ENCODE data around the gene ABHD16B. TPM values are rescaled to one million over a fixed set of nuclear protein-coding genes. Genes with fewer than 3 reads are reported as not detected.

ABHD16B gene
- total and polyA plus RNA-seq, 4 experiments from 2014 or later, result not detected

GRCh38 chr20:63893999-63894357 lies 32.7 kb downstream of the ABHD16B start:
- H3K4me1 Mint-ChIP-seq, result peaks cover 24 to 43% (median 35%) of the 10 kb centered on the region in 4 donors
- intact Hi-C loops (cut with micrococcal nuclease), result no loop called here
- peak overlapping the region; percentile 82 to 87 (median 84) for H3K4me3 Mint-ChIP-seq
- Histone ChIP-seq H3K27me3 (ENCODE audit: insufficient read depth, low read length) (no peaks in the 10 kb centered on the region), H3K4me3 (ENCODE audit: low read length in 2 of 2) (no peak overlapping the region), H3K9me3 (ENCODE audit: control insufficient read depth in 1 of 2, low read length in 2 of 2) (no peaks in the 10 kb centered on the region), H3K27ac (ENCODE audit: low read depth, low read length) (peak overlapping the region; percentile 28), H3K4me1 (ENCODE audit: insufficient read depth, low read length) (peaks cover 39% of the 10 kb centered on the region), H3K36me3 (ENCODE audit: insufficient read depth, low read length) (peaks cover 14% of the 10 kb centered on the region)
- no peak for DNase-seq
- peak overlapping the region; percentile 59 to 91 (median 86) for H3K27ac Mint-ChIP-seq
- peaks cover 14 to 44% of the 10 kb centered on the region in 2 donors for H3K36me3 Mint-ChIP-seq
- POLR2A ChIA-PET (ENCODE audit: partially characterized antibody), result interaction anchor here (0.7 to 1.2 kb wide), 6 partner anchors 18 to 356 kb away, joined by 3 to 7 read pairs (median 4); partner anchors contain the start of genes ARFRP1, PRPF6, PTK6 and TPD52L2
- CTCF ChIA-PET (ENCODE audit: partially characterized antibody), result interaction anchor here (0.7 kb wide), 1 partner anchor 36 kb away, joined by 4 read pairs; no protein-coding TSS in a partner anchor
- peaks cover 0 to 2% (median 0%) of the 10 kb centered on the region in 8 donors for H3K9me3 Mint-ChIP-seq
- H3K27me3 Mint-ChIP-seq, result no peaks in the 10 kb centered on the region

- H3K4me3 ChIP-seq (ENCODE audit: low read length in 2 of 2), result peak within 1 kb of the TSS; percentile 68 to 81
- H3K27me3 ChIP-seq (ENCODE audit: insufficient read depth, low read length), result no peaks in the 10 kb centered on the region
- H3K27ac Mint-ChIP-seq, result peak within 1 kb of the TSS; percentile 93 to 99 (median 97)
- peaks cover 8% of the 10 kb centered on the region for H3K36me3 ChIP-seq (ENCODE audit: insufficient read depth, low read length)
- H3K4me1 Mint-ChIP-seq, result peaks cover 28 to 48% (median 40%) of the 10 kb centered on the region in 4 donors
- H3K9me3 ChIP-seq (ENCODE audit: control insufficient read depth in 1 of 2, low read length in 2 of 2), result no peaks in the 10 kb centered on the region
- peak within 1 kb of the TSS; percentile 92 to 99 (median 94) for H3K4me3 Mint-ChIP-seq
- peaks cover 0 to 2% (median 0%) of the 10 kb centered on the region in 8 donors for H3K9me3 Mint-ChIP-seq
- H3K27ac ChIP-seq (ENCODE audit: low read depth, low read length), result peak within 1 kb of the TSS; percentile 66
- peak; percentile 95 to 98 (median 98) for DNase-seq
- H3K36me3 Mint-ChIP-seq, result peaks cover 12 to 38% of the 10 kb centered on the region in 2 donors
- H3K27me3 Mint-ChIP-seq, result no peaks in the 10 kb centered on the region
- intact Hi-C loops (cut with micrococcal nuclease), result loop anchor here (1.0 to 5.0 kb wide), 3 partner anchors 29 to 143 kb away; partner anchors contain the start of genes C20orf204, TPD52L2 and UCKL1
- ChIA-PET POLR2A (ENCODE audit: partially characterized antibody) (interaction anchor here (0.7 to 3.7 kb wide), 6 partner anchors 19 to 357 kb away, joined by 3 to 31 read pairs (median 4); partner anchors contain the start of genes PRPF6, PTK6, TPD52L2 and UCKL1), CTCF (ENCODE audit: partially characterized antibody) (interaction anchor here (0.7 kb wide), 1 partner anchor 36 kb away, joined by 4 read pairs; no protein-coding TSS in a partner anchor)
- H3K4me1 ChIP-seq (ENCODE audit: insufficient read depth, low read length), result peaks cover 45% of the 10 kb centered on the region
Observed at GRCh38 chr20:63894358-63895201, 33.3 kb downstream of the ABHD16B start, which contains the start of gene DNAJC5. DNAJC5 (plus strand) TSS chr20:63895126; CDS start chr20:63928346, 33,220 bp downstream.

GRCh38 chr20:63895202-63895951 lies 34.1 kb downstream of the ABHD16B start:
- Histone ChIP-seq H3K27me3 (ENCODE audit: insufficient read depth, low read length) (no peaks in the 10 kb centered on the region), H3K36me3 (ENCODE audit: insufficient read depth, low read length) (peaks cover under 1% of the 10 kb centered on the region), H3K27ac (ENCODE audit: low read depth, low read length) (peak overlapping the region; percentile 66), H3K4me3 (ENCODE audit: low read length in 2 of 2) (peak overlapping the region; percentile 44 to 81), H3K9me3 (ENCODE audit: control insufficient read depth in 1 of 2, low read length in 2 of 2) (no peaks in the 10 kb centered on the region), H3K4me1 (ENCODE audit: insufficient read depth, low read length) (peaks cover 51% of the 10 kb centered on the region)
- no peaks in the 10 kb centered on the region for H3K27me3 Mint-ChIP-seq
- intact Hi-C loops (cut with micrococcal nuclease), result loop anchor here (1.0 to 5.0 kb wide), 3 partner anchors 30 to 142 kb away; partner anchors contain the start of genes C20orf204, TPD52L2 and UCKL1
- POLR2A ChIA-PET (ENCODE audit: partially characterized antibody), result interaction anchor here (0.7 to 3.7 kb wide), 13 partner anchors 31 to 374 kb away, joined by 3 to 31 read pairs (median 4); partner anchors contain the start of genes LIME1, OPRL1, PPDPF and RGS19
- peak overlapping the region; percentile 93 to 99 (median 97) for H3K27ac Mint-ChIP-seq
- DNase-seq, result no peak
- peaks cover 28 to 54% (median 40%) of the 10 kb centered on the region in 4 donors for H3K4me1 Mint-ChIP-seq
- H3K36me3 Mint-ChIP-seq, result peaks cover 8 to 31% of the 10 kb centered on the region in 2 donors
- CTCF ChIA-PET (ENCODE audit: partially characterized antibody), result interaction anchor here (1.3 to 2.2 kb wide), 2 partner anchors 78 to 84 kb away, joined by 3 to 7 read pairs; partner anchors contain the start of gene SAMD10
- H3K4me3 Mint-ChIP-seq, result peak overlapping the region; percentile 92 to 99 (median 94)
- peaks cover 0 to 2% (median 0%) of the 10 kb centered on the region in 8 donors for H3K9me3 Mint-ChIP-seq

- no peaks in the 10 kb centered on the region for H3K27me3 Mint-ChIP-seq
- H3K4me3 Mint-ChIP-seq, result peak overlapping the region; percentile 92 to 99 (median 94)
- peaks cover 8 to 31% of the 10 kb centered on the region in 2 donors for H3K36me3 Mint-ChIP-seq
- peaks cover 0 to 2% (median 0%) of the 10 kb centered on the region in 8 donors for H3K9me3 Mint-ChIP-seq
- peak overlapping the region; percentile 66 for H3K27ac ChIP-seq (ENCODE audit: low read depth, low read length)
- intact Hi-C loops (cut with micrococcal nuclease), result loop anchor here (1.0 to 5.0 kb wide), 3 partner anchors 31 to 141 kb away; partner anchors contain the start of genes C20orf204, TPD52L2 and UCKL1
- ChIA-PET POLR2A (ENCODE audit: partially characterized antibody) (interaction anchor here (0.7 to 3.7 kb wide), 13 partner anchors 31 to 375 kb away, joined by 3 to 31 read pairs (median 4); partner anchors contain the start of genes LIME1, OPRL1, PPDPF and RGS19), CTCF (ENCODE audit: partially characterized antibody) (interaction anchor here (1.3 to 2.2 kb wide), 2 partner anchors 78 to 84 kb away, joined by 3 to 7 read pairs; partner anchors contain the start of gene SAMD10)
- peak overlapping the region; percentile 44 to 81 for H3K4me3 ChIP-seq (ENCODE audit: low read length in 2 of 2)
- H3K27ac Mint-ChIP-seq, result peak overlapping the region; percentile 93 to 99 (median 97)
- H3K4me1 Mint-ChIP-seq, result peaks cover 31 to 59% (median 44%) of the 10 kb centered on the region in 4 donors
- H3K9me3 ChIP-seq (ENCODE audit: control insufficient read depth in 1 of 2, low read length in 2 of 2), result no peaks in the 10 kb centered on the region
- no peaks in the 10 kb centered on the region for H3K36me3 ChIP-seq (ENCODE audit: insufficient read depth, low read length)
- H3K27me3 ChIP-seq (ENCODE audit: insufficient read depth, low read length), result no peaks in the 10 kb centered on the region
- H3K4me1 ChIP-seq (ENCODE audit: insufficient read depth, low read length), result peaks cover 56% of the 10 kb centered on the region
- DNase-seq, result peak; percentile 34 to 50 (median 48)
Observed at GRCh38 chr20:63895952-63896263, 34.6 kb downstream of the ABHD16B start.

GRCh38 chr20:63896264-63897105 lies 35.2 kb downstream of the ABHD16B start:
- no peaks in the 10 kb centered on the region for H3K27me3 Mint-ChIP-seq
- Histone ChIP-seq H3K4me3 (ENCODE audit: low read length in 2 of 2) (peak overlapping the region; percentile 44 to 81), H3K9me3 (ENCODE audit: control insufficient read depth in 1 of 2, low read length in 2 of 2) (no peaks in the 10 kb centered on the region), H3K27me3 (ENCODE audit: insufficient read depth, low read length) (no peaks in the 10 kb centered on the region), H3K27ac (ENCODE audit: low read depth, low read length) (peak overlapping the region; percentile 66), H3K36me3 (ENCODE audit: insufficient read depth, low read length) (peaks cover 4% of the 10 kb centered on the region), H3K4me1 (ENCODE audit: insufficient read depth, low read length) (peaks cover 62% of the 10 kb centered on the region)
- peak overlapping the region; percentile 92 to 99 (median 94) for H3K4me3 Mint-ChIP-seq
- DNase-seq, result peak in 2 of 5 donors; percentile 14 to 52
- peaks cover 0 to 2% (median 0%) of the 10 kb centered on the region in 8 donors for H3K9me3 Mint-ChIP-seq
- peaks cover 31 to 65% (median 50%) of the 10 kb centered on the region in 4 donors for H3K4me1 Mint-ChIP-seq
- H3K36me3 Mint-ChIP-seq, result peaks cover 8 to 30% of the 10 kb centered on the region in 2 donors
- ChIA-PET CTCF (ENCODE audit: partially characterized antibody) (interaction anchor here (1.3 to 2.2 kb wide), 3 partner anchors 60 to 83 kb away, joined by 3 to 7 read pairs (median 3); partner anchors contain the start of genes SAMD10 and UCKL1), POLR2A (ENCODE audit: partially characterized antibody) (interaction anchor here (0.7 to 3.7 kb wide), 11 partner anchors 32 to 375 kb away, joined by 3 to 31 read pairs (median 4); partner anchors contain the start of genes LIME1, OPRL1, PPDPF and RGS19)
- H3K27ac Mint-ChIP-seq, result peak overlapping the region; percentile 93 to 99 (median 97)
- intact Hi-C loops (cut with micrococcal nuclease), result loop anchor here (5.0 kb wide), 1 partner anchor 141 kb away; the partner anchor contains the start of gene C20orf204
